HCT116 (cell line): ENCODE measurements around the gene KRTAP12-1. TPM values are rescaled to one million over a fixed set of nuclear protein-coding genes. Genes with fewer than 3 reads are reported as not detected.
"Not testable (repeated sequence)": the region's sequence is repeated elsewhere in the genome, so short reads cannot be mapped to it uniquely, and the experiment has no call there.

Experiments
- ATAC-seq: fragments of 200-7000 bp; cut with Tn5 transposase; 2 replicates; pipeline ENCODE4 v1.9.1; 2020; ENCODE audit warnings: mild to moderate bottlenecking, moderate library complexity
- BruUV-seq: library from RNA; stranded (reverse); fragments of 400-500 nt; replicated peaks from 2 replicates; lab custom pipeline; 2021; lab: Mats Ljungman, UMichigan
- CTCF ChIA-PET: fragments of 300-600 bp; sonication (Branson Sonifier 250); formaldehyde crosslinking; loops from one replicate; lab custom pipeline; 2021; ENCODE audit warnings: antibody characterized with exemption; lab: Charles Lee
- POLR2A ChIA-PET: fragments of 300-600, 350-600 bp; sonication (Branson Sonifier 250); formaldehyde crosslinking; loops from one replicate; lab custom pipeline; 2021; ENCODE audit warnings: antibody characterized with exemption; lab: Charles Lee
- RAD21 ChIA-PET, 2 experiments: fragments of 300-600 bp; sonication (Branson Sonifier 250); formaldehyde crosslinking; loops; one replicate each; lab custom pipeline; 2023; ENCODE audit warnings: low total read pairs in 2 of 2; ENCODE audit not compliant: uncharacterized antibody in 2 of 2, unreplicated experiment in 2 of 2, low non-redundant PET in 1 of 2; lab: Charles Lee
- DNase-seq: peaks from one replicate; pipeline ENCODE4 v3.0.0-alpha.2; 2010; ENCODE audit warnings: low read depth, low spot score
- H2AFZ ChIP-seq: fragments of 200-600 bp; shearing (Covaris generic), sonication (generic); 2 replicates; pipeline ENCODE4 v1.6.1; 2017; ENCODE audit warnings: low read depth, mixed run types, mixed read lengths, antibody characterized with exemption, low read length; ENCODE audit not compliant: poor library complexity, severe bottlenecking
- H3K27ac ChIP-seq: 2 replicates; pipeline ENCODE4 v1.5.1; 2012; ENCODE audit warnings: low read depth, low read length
- H3K27me3 ChIP-seq: fragments of 200-600 bp; sonication (generic); 2 replicates; pipeline ENCODE4 v1.6.1; 2016; ENCODE audit warnings: mixed run types, low read length, mixed read lengths; ENCODE audit not compliant: insufficient read depth
- H3K36me3 ChIP-seq, 2 experiments: fragments of 200-500 bp in 1 of 2; fragments of 200-600 bp in 1 of 2; sonication (Bioruptor generic) in 1 of 2; sonication (generic) in 1 of 2; 2 replicates each; pipeline versions ENCODE4 v1.5.1 to v1.6.1; 2014 to 2016; ENCODE audit warnings: low read length in 2 of 2, inconsistent platforms in 1 of 2, mixed read lengths in 1 of 2, mixed run types in 1 of 2; ENCODE audit not compliant: insufficient read depth in 2 of 2, control insufficient read depth in 1 of 2
- H3K4me1 ChIP-seq, 2 experiments: fragments of 200-600 bp in 1 of 2; sonication (generic) in 1 of 2; 2 replicates each; pipeline versions ENCODE4 v1.5.1 to v1.6.1; 2012 to 2017; ENCODE audit warnings: low read length in 2 of 2, inconsistent platforms in 1 of 2, mild to moderate bottlenecking in 1 of 2, mixed read lengths in 1 of 2, mixed run types in 1 of 2, moderate library complexity in 1 of 2; ENCODE audit not compliant: insufficient read depth in 2 of 2, control insufficient read depth in 1 of 2
- H3K4me2 ChIP-seq: fragments of 200-600 bp; sonication (generic); 2 replicates; pipeline ENCODE4 v1.6.1; 2017; ENCODE audit warnings: mixed run types, low read length, mixed read lengths
- H3K4me3 ChIP-seq, 2 experiments: fragments of 200-600 bp in 1 of 2; sonication (generic) in 1 of 2; replicated peaks in 1 of 2; 2 replicates each; pipeline ENCODE4 v1.5.1; 2011 to 2016; ENCODE audit warnings: low read length in 2 of 2, control low read depth in 1 of 2, low read depth in 1 of 2, mild to moderate bottlenecking in 1 of 2, mixed read lengths in 1 of 2, mixed run types in 1 of 2
- H3K79me2 ChIP-seq: fragments of 200-600 bp; sonication (generic); 2 replicates; pipeline ENCODE4 v1.6.1; 2017; ENCODE audit warnings: mild to moderate bottlenecking, mixed run types, low read length, moderate library complexity, mixed read lengths; ENCODE audit not compliant: insufficient read depth
- H3K9ac ChIP-seq: fragments of 200-600 bp; sonication (generic); 2 replicates; pipeline ENCODE4 v1.6.1; 2016; ENCODE audit warnings: low read length, mixed read lengths
- H3K9me2 ChIP-seq: fragments of 200-600 bp; sonication (generic), shearing (Covaris generic); 2 replicates; pipeline ENCODE4 v1.6.1; 2017; ENCODE audit warnings: mixed run types, mild to moderate bottlenecking, moderate library complexity; ENCODE audit not compliant: insufficient read depth
- H3K9me3 ChIP-seq, 2 experiments: fragments of 200-500 bp in 1 of 2; fragments of 200-600 bp in 1 of 2; sonication (Bioruptor generic) in 1 of 2; sonication (generic) in 1 of 2; 2 replicates each; pipeline ENCODE4 v1.6.1; 2014 to 2017; ENCODE audit warnings: low read length in 2 of 2, mixed read lengths in 2 of 2, inconsistent platforms in 1 of 2, low read depth in 1 of 2, mild to moderate bottlenecking in 1 of 2, mixed run types in 1 of 2, moderate library complexity in 1 of 2; ENCODE audit not compliant: control insufficient read depth in 1 of 2, insufficient read depth in 1 of 2
- H4K20me1 ChIP-seq: fragments of 200-600 bp; sonication (generic), shearing (Covaris generic); 2 replicates; pipeline ENCODE4 v1.6.1; 2017; ENCODE audit warnings: mixed run types, mild to moderate bottlenecking, moderate library complexity; ENCODE audit not compliant: insufficient read depth
- intact Hi-C: fragments of 100-400 bp; cut with micrococcal nuclease; formaldehyde crosslinking; loops from 2 replicates; pipeline ENCODE4 v1.10.0; 2022
- total RNA-seq: library from RNA; stranded (reverse); gene quantifications from one replicate; pipeline ENCODE4 v1.2.1, GENCODE V29; 2021; ENCODE audit not compliant: unreplicated experiment

Gene KRTAP12-1
- total RNA-seq, 1 experiment from 2014 or later, result not detected

GRCh38 chr21:44638506-44639330 is 43.2 kb downstream of the KRTAP12-1 start:
- H3K9ac ChIP-seq, H3K9me3 ChIP-seq, H3K4me2 ChIP-seq, BruUV-seq, intact Hi-C loops, H3K4me3 ChIP-seq, POLR2A ChIA-PET, H3K4me1 ChIP-seq, H3K27ac ChIP-seq, ATAC-seq, RAD21 ChIA-PET, DNase-seq, H3K27me3 ChIP-seq, CTCF ChIA-PET, H3K9me2 ChIP-seq, H3K79me2 ChIP-seq, H2AFZ ChIP-seq, H4K20me1 ChIP-seq, H3K36me3 ChIP-seq: not testable (repeated sequence)

- H3K27ac ChIP-seq, H3K9me3 ChIP-seq, intact Hi-C loops, H3K4me1 ChIP-seq, POLR2A ChIA-PET, H2AFZ ChIP-seq, RAD21 ChIA-PET, CTCF ChIA-PET, DNase-seq, BruUV-seq, H3K4me2 ChIP-seq, ATAC-seq, H4K20me1 ChIP-seq, H3K79me2 ChIP-seq, H3K9ac ChIP-seq, H3K36me3 ChIP-seq, H3K4me3 ChIP-seq, H3K27me3 ChIP-seq, H3K9me2 ChIP-seq: not testable (repeated sequence)
Measured at GRCh38 chr21:44637851-44638348, 44.1 kb downstream of the KRTAP12-1 start.
